ENCODE data around the gene RABEP2.
"Not testable (repeated sequence)": the region's sequence is repeated elsewhere in the genome, so short reads cannot be mapped to it uniquely, and the experiment has no call there.

The RABEP2 gene

DNA sequence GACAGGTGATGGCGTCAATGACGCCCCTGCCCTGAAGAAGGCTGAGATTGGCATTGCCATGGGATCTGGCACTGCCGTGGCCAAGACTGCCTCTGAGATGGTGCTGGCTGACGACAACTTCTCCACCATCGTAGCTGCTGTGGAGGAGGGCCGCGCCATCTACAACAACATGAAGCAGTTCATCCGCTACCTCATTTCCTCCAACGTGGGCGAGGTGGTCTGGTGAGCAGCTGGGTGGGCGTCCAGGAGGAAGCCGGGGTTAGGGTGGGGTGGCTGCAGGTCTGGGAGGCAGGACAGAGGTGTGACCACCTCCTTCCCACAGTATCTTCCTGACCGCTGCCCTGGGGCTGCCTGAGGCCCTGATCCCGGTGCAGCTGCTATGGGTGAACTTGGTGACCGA lies 23.2 kb downstream of the RABEP2 start:
- no peak for DNase-seq

DNA sequence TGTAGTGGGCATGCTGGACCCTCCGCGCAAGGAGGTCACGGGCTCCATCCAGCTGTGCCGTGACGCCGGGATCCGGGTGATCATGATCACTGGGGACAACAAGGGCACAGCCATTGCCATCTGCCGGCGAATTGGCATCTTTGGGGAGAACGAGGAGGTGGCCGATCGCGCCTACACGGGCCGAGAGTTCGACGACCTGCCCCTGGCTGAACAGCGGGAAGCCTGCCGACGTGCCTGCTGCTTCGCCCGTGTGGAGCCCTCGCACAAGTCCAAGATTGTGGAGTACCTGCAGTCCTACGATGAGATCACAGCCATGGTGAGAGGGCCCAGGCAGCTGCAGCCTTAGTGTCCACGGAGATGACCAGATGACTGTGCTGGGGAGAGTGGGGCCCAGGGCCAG lies 24.4 kb downstream of the RABEP2 start:
- no peak for DNase-seq

DNA sequence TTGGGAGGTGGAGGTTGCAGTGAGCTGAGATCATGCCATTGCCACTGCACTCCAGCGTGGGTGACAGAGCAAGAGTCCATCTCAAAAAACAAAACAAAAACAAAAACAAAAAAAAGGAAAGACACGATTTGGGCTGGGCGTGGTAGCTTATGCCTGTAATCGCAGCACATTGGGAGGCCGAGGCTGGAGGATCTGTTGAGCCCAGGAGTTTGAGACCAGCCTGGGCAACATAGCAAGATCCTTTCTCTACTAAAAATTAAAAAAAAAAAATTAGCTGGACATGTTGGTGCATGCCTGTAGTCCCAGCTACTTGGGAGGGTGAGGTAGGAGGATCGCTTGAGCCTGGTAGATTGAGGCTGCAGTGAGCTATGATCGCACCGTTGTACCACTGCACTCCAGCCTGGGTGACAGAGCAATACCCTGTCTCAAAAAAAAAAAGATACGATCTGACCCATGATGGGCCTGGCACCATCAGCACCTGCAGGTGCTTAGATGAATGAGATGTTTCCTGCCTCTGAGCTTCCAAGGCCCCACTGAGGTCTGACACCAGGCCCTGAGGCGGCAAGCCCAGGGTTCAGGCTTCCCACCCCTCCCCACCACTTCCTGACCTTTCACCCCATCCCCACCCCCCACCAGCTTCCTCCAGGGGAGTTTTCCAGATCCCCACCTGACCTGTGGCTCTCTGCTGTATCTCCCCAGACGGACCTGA lies 25.0 kb downstream of the RABEP2 start:
- DNase-seq, result no peak

DNA sequence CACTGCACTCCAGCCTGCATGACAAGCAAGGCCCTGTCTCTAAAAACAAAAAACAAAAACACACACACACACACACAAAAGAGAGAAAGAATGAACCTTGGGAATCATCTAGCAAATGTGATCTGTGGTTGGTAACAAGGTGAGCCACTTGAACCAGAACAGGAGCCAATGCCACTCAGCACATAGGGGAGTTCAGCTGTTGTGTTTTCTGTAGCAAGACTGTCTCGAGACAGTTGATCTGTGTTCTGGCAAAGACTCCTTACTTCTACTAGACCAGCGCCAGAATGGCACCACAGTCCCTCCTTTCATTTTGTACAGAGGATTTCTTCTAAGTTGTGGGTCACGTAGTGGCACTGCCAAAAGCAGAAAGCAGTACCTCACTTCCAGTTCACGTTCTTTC lies 26.1 kb downstream of the RABEP2 start:
- DNase-seq, result no peak

DNA sequence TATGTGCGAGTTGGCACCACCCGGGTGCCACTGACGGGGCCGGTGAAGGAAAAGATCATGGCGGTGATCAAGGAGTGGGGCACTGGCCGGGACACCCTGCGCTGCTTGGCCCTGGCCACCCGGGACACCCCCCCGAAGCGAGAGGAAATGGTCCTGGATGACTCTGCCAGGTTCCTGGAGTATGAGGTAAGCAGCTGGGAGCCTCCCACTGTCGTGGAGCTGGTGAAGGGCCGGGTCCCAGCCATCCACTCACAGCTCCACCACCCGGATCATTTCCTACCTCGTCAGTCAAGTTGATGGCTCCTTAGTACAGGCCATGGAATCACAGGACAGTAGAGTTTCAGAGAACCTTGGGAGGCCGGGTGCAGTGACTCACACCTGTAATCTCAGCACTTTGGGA lies 26.8 kb downstream of the RABEP2 start:
- no peak for DNase-seq

DNA sequence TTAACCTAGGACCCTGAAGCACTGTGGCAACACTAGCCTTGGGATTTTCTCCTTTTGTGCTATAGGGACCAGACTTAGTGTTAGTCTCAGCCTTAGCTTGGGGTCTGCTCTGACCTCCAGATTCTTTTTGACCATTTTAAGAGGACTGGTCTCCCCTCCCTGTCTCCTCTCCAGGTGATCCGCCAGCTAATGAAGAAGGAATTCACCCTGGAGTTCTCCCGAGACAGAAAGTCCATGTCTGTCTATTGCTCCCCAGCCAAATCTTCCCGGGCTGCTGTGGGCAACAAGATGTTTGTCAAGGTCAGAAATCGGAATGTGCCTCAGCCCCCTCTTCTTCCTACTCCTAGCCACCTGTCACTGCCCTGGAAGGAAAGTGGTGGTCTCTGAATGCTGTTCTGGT lies 27.2 kb downstream of the RABEP2 start:
- DNase-seq, result no peak

DNA sequence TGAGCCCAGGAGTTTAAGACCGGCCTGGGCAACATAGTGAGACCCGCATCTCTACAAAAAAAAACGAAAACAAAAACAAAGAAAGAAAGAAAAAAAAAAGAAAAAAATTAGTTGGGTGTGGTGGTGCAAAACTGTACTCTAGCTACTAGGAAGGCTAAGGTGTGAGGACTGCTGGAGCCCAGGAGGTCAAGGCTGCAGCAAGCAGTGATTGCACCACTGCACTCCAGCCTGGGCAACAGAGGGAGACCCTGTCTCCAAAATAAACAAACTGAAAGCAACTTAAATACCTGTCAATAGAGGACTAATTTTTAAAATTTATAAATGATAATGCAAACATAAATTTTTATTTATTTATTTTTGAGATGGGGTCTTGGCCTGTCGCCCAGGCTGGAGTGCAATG lies 29.4 kb downstream of the RABEP2 start:
- DNase-seq, result no peak

DNA sequence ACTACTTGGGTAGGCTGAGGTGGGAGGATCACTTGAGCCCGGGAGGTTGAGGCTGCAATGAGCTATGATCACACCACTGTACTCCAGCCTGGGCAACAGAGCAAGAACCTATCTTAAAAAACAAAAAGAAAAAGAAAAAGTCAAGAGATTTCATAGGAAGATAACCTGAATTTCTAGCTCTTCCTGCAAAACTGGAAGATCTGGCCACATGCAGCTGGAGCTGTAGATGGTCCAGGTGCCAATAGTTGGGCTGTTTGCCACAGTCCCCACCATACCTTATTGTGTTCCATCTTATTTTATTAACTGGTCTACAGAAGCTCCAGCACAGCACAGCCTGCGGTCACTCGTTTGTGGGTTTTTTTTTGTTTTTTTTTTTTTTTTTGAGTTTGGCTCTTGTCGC lies 31.7 kb downstream of the RABEP2 start:
- DNase-seq, result no peak

DNA sequence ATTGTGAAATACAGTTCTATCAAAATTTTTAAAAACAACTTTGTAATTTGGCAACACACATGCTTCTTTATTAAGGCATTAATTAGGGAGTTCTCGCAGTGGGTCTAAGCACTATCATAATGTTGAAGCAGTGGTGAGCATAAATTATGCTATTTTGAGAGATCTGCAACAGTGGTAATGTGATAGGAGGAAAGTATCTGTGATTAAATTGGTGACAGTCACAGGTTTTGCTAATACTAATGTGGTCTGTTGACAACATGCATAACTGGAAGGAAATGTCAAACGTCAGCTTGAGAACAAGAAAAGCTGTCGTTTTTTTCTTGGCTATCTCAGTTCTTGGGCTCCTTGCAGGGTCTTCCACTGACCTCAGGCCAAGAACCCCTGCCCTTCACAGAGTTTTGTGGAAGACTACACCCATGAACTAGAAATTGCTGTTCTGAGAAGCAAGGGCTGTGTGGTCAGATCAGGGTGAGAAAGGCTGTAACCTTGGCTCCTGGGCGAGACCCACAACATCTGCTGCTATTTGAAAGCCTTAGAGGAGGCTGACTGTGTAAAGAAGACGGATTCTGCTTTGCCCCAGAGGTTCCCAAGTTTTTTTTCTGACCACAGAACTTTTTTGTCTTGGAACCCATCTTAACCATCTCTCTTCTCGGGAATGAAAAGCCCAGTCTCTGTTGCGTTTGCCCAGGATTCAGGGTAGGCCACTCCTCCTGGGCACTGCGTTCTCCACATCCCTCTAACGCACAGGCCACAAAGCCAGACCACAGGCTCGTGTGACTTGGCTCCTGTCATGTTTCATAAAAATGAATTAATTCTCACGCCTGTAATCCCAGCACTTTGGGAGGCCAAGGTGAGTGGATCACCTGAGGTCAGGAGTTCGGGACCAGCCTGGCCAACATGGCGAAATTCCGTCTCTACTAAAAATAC lies 32.8 kb downstream of the RABEP2 start:
- no peak for DNase-seq

DNA sequence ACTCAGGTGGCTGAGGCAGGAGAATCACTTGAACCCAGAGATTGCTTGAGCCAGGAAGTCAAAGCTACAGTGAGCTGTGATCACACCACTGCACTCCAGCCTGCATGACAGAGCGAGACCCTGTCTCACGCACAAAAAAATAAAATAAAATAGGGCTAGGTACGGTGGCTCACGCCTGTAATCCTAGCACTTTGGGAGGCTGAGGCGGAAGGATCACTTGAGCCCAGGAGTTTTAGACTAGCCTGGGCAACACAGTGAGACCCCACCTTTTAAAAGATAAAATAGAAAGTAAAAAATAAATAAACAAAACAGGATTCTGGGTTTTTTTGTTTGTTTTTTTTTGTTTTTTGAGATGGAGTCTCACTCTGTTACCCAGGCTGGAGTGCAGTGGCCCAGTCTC lies 34.7 kb downstream of the RABEP2 start:
- not testable (repeated sequence) for DNase-seq

DNA sequence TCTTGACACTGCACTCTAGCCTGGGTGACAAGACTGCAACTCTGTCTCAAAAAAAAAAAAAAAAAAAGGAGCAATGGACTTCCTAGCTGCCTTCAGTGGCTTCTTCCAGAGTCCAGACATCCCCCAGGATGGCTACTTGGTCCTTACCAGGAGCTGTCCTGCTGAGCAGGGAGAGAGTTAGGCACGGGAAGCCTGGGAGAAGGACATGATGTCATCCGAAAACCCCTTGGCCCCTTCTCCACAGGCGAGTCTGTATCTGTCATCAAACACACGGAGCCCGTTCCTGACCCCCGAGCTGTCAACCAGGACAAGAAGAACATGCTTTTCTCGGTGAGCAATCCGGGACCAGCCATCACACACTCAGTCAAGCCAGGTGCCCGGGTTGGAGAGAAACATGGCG lies 38.1 kb downstream of the RABEP2 start:
- DNase-seq, result no peak

DNA sequence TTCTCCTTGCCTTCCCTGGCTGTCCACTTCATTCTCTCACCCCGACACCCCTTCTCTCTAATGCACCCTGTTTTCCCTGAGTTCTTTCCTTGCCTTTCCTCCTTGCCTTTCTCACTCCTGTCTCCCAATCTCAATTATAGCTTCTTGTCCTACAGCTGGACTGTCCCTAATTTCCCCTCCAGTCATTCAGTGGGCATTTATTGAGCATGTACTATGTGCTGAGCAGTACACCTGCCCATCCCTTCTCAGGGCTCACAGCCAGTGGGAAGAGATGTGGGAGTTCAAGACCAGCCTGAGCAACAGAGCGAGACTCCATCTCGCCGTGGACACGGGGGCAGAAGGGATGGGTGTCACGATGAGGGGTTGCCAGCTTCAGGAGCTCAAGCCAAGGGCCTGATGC lies 41.0 kb downstream of the RABEP2 start:
- no peak for DNase-seq

DNA sequence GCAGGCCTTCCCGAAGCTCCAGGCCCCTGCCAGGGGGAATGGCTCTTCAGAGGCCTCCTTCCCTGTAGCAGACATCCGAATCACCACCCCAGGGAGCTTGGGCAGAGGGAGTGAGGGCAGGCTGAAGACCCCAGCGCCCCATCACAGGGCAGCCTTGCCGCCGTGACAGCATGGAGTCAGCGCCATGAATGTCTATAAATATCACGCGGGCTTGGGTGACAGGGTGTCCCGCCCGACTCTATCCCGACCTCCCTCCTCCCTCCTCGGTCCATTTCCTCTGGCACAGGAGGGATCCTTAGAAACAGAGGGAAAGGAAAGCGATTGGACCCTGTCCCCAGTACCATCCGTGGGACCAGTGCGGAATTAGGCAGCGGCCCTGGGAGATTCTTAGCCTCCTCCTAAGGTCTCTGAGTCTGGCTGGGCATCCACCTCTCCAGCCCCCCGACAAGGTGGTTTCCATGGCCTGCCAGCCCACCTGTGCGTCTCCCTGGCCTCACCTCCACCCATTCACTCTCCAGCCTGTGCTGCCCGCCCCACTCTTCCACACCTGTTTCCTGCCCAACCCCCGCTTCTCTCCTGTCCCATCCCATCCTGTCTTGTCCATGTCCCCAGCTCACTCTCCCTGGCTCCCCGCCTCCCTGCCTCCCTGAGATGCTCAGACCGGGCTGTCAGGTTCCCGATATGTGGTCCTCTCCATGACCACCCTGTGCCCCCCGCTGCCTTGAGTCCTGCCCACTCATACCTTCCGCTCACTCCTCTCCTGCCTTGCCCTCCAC lies 41.6 kb downstream of the RABEP2 start:
- DNase-seq, result no peak

DNA sequence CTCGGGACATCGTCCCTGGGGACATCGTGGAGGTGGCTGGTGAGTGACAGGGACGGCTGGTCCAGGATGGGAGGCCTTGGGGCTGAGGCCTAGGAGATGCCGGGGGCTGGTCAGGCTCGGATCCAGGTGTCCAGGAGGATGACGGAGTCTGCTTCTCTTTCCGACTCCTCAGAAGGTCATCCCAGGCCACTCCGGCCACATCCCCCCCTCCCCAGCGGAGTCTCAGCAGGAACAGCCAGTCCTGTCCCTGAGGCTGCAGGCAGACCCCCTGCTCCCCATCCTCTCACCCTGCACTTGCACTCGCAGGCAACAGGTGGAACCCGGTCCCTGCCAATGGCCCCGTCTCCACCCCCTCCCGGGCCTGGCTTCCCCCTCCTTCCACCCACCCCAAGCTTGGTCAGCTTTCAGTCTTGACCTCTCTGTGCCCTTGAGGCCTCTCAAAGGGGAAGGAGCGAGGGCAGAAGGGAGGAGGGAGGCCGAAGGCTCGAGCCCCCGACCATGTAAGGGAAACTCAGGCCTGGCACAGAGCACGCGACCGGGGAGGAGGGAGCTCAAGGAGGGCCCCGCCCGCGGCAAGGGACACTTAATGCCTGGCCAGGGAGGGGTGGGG lies 42.4 kb downstream of the RABEP2 start:
- DNase-seq, result no peak

DNA sequence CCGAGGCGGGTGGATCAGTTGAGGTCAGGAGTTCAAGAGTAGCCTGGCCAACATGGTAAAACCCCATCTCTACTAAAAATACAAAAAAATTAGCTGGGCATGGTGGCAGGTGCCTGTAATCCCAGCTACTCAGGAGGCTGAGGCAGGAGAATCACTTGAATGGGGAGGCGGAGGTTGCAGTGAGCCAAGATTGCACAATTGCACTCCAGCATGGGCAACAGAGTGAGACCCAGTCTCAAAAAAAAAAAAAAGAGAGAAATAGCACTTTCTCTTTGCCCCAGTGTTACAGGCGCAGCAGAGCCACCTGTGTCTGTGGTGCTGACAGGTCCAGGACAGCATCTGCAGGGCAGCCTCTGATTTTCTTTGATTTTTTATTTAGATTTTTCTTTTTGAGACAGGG lies 43.5 kb downstream of the RABEP2 start:
- DNase-seq, result not testable (repeated sequence)

DNA sequence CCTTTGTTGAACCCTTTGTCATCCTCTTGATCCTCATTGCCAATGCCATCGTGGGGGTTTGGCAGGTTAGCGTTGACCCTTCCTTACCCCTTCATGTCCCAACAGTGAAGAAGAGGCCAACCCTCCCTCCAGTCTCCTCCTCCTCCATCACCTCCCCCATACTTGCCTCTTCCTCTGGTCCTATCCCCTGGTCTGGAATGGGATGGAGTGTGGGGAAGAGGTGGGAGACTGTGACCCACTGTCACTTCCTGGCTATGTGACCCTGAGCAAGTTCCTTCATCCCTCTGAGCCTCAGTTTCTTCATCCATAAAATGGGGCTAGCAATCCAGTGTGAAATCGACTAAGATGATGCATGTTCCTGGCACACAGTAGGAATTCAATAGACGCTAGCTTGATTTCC lies 44.1 kb downstream of the RABEP2 start:
- DNase-seq, result no peak

DNA sequence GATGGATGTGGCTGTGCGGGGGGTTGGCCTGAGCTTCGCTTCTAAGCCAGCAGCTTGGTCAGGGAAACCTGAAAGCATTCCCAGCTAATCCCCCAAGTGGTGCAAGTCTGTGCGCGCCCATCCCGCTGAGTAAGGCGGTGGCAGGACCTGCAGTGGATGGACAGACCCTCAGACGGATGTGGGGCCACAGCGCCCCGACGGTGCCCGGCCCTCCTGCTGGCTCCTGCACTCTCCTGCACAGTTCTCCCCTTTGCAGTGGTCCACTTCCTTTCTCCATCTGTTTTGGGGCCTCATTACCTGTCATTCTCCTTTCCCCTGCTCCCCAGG lies 44.5 kb downstream of the RABEP2 start:
- no peak for DNase-seq

DNA sequence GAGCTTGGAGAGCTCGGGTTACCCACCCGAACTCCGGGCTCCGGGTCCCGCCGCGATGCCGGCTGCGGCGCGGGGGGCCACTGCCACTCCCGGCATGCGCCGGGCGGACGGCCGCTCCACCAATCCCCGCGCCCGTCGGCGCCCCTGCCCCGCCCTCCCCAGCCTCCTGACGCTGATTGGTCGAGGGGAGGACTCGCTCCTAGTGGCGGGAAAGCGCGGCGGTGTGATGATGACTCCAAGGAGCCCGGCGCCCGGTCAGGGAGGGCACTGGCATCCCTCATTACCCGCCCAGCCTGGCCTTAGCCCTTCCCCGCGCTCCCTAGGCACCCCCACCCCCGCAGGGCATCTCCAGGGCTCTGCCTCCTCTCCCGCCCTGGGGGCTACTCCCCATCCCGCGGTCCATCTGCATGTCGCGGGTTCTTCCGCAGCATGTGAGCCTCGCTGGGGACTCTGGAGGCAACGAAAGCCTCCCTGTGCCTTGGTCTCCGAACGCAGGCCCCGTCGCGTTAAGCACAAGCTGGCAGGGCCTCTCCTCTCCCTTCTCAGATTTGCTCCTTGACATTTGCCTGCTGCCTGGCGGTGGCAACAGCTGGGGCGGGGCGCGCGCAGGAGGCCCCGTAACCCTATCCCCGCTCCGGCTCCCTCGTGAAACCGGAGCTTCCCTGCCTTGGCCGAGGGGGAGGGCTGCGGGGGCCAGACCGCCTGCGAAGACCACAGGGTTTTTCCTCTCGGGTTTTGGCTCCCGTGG lies 45.0 kb downstream of the RABEP2 start:
- peak; percentile 95 for DNase-seq

DNA sequence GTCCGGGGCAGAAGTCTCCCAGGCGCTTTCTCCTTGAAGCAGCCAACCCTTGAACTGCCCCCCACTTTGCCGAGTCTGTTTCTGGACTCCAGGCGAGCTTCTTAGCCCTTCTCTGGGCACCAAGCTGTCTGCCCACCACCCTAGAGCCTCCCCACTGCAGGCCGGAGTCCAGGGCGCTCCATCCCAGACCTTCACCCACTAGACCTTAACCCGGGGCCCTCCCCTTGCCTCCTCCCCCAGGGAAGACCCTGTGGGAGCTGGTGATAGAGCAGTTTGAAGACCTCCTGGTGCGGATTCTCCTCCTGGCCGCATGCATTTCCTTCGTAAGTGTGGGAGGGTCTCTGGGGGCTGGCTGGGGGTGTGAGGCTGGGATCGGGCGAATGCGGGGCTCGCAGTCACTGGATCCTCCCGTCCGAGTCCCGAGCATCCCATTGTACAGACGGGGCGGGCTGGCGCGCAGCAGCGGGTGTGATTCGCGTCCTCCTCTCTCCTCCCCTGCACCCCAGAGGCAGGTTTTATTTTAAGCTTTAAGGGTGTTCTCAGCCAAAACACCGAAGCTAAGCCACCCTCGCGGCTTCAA lies 45.7 kb downstream of the RABEP2 start:
- DNase-seq, result no peak

DNA sequence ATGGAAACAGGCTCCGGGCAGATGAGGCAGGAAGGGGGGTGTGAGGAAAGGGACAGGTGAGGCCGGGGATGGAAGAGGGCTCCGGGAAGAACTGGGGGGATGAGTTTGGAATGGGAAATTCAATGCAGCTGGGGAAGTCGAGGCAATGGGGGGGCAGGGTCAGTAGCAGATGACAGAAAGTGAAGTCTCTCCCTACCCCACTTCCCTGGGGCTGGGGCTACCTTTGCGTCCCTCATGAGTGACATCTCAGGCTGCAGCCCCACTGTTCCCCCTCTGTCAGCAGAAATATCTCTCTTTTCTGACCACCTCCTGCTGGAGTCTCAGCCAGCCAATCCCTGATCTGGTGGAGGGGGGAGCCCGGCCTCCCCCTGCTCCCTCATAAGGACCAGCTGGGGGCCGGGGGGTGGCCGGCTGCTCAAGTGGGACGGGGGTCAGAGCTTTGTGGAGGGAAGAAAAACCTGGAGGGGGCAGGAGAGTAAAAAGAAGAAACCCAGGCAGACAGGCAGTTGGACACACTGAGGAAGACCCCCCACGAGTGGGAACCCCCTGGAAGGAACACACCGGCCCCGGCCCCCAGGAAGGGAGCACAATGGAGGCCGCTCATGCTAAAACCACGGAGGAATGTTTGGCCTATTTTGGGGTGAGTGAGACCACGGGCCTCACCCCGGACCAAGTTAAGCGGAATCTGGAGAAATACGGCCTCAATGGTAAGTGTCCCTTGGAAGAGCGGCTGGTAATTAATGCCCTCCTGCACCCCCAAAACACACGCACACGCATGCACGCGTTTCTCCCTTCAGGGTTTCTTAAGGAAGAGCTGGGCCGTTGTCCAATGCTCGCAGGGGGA lies 46.7 kb downstream of the RABEP2 start, which contains the start of gene ATP2A1:
Gene ATP2A1, plus strand, starts transcription at position 406 of the 844 bp plus-strand sequence. Its CDS starts 184 bp downstream, at position 590.
- no peak for DNase-seq

DNA sequence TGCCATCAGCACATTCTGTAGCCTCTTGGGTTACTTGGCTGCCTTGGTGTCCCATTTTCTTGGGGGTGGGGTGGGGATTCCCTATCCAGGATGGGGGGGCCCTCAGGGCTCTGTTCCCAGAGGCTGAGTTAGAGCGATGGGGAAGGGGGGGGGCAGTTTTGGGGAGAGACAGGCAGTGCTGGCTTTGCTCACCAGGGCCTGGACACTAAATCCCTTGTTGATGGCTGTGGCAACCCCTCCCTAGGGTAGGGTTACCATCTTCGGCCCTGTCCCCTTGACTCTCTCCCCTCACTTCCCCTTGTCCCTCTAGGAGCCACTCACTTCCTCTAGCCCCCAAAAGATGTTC lies 47.4 kb downstream of the RABEP2 start:
- DNase-seq, result no peak

Data from activated CD4-positive, alpha-beta T cell treated with anti-CD3 and anti-CD28 coated beads for 48 hours (primary cell).